Mesenchymal stem cell (in vitro differentiated cells and primary cell): Measurements from ENCODE around the gene DERL3.

Experiments used
- DNase-seq: peaks from one replicate; pipeline ENCODE4 v3.0.0-alpha.2; 2013
- H2AFZ ChIP-seq: one replicate; pipeline ENCODE4 v1.6.1; 2013; ENCODE audit warnings: low read depth, mild to moderate bottlenecking, control low read depth, inconsistent platforms, low read length, moderate library complexity
- H2AK5ac ChIP-seq: 2 replicates; pipeline ENCODE4 v1.6.1; 2013; ENCODE audit warnings: low read length, moderate library complexity, mild to moderate bottlenecking, inconsistent platforms; ENCODE audit not compliant: severe bottlenecking
- H2BK120ac ChIP-seq: one replicate; pipeline ENCODE4 v1.6.1; 2013; ENCODE audit warnings: low read depth, mild to moderate bottlenecking, inconsistent platforms, low read length, moderate library complexity
- H2BK12ac ChIP-seq, 2 experiments: one replicate each; pipeline ENCODE4 v1.6.1; 2013; ENCODE audit warnings: inconsistent platforms in 2 of 2, low read length in 2 of 2, mild to moderate bottlenecking in 2 of 2, moderate library complexity in 2 of 2, control low read depth in 1 of 2
- H2BK15ac ChIP-seq: one replicate; pipeline ENCODE4 v1.6.1; 2013; ENCODE audit warnings: mild to moderate bottlenecking, low read depth, inconsistent platforms; ENCODE audit not compliant: poor library complexity, severe bottlenecking
- H2BK5ac ChIP-seq: 2 replicates; pipeline ENCODE4 v1.6.1; 2013; ENCODE audit warnings: low read depth, mild to moderate bottlenecking, low read length, control low read depth, inconsistent platforms; ENCODE audit not compliant: poor library complexity, severe bottlenecking
- H3K14ac ChIP-seq, 2 experiments: one replicate each; pipeline ENCODE4 v1.6.1; 2013; ENCODE audit warnings: inconsistent platforms in 2 of 2, low read length in 2 of 2, control low read depth in 1 of 2, mild to moderate bottlenecking in 1 of 2, moderate library complexity in 1 of 2
- H3K18ac ChIP-seq, 2 experiments: one replicate each; pipeline ENCODE4 v1.6.1; 2013; ENCODE audit warnings: inconsistent platforms in 2 of 2, low read length in 2 of 2, control low read depth in 1 of 2, low read depth in 1 of 2, mild to moderate bottlenecking in 1 of 2
- H3K23ac ChIP-seq, 2 experiments: one replicate each; pipeline ENCODE4 v1.6.1; 2013; ENCODE audit warnings: inconsistent platforms in 2 of 2, low read length in 2 of 2, mild to moderate bottlenecking in 2 of 2, moderate library complexity in 2 of 2, control low read depth in 1 of 2
- H3K27ac ChIP-seq: 2 replicates; pipeline ENCODE4 v1.5.1; 2013; ENCODE audit warnings: mild to moderate bottlenecking, moderate library complexity, low read length, control low read depth, inconsistent platforms; ENCODE audit not compliant: poor library complexity, severe bottlenecking
- H3K27me3 ChIP-seq, 2 experiments: 2 replicates each; pipeline versions ENCODE4 v1.6.1 to v1.7.0; 2013; ENCODE audit warnings: low read length in 2 of 2, mild to moderate bottlenecking in 2 of 2, moderate library complexity in 2 of 2, control low read depth in 1 of 2, inconsistent platforms in 1 of 2; ENCODE audit not compliant: control insufficient read depth in 1 of 2, insufficient read depth in 1 of 2
- H3K36me3 ChIP-seq, 2 experiments: 2 replicates each; pipeline versions ENCODE4 v1.6.1 to v1.7.0; 2013; ENCODE audit warnings: low read length in 2 of 2, control low read depth in 1 of 2, inconsistent platforms in 1 of 2, low read depth in 1 of 2, mild to moderate bottlenecking in 1 of 2; ENCODE audit not compliant: insufficient read depth in 2 of 2, control insufficient read depth in 1 of 2
- H3K4ac ChIP-seq, 2 experiments: one replicate each; pipeline ENCODE4 v1.6.1; 2013; ENCODE audit warnings: inconsistent platforms in 2 of 2, low read length in 2 of 2, mild to moderate bottlenecking in 2 of 2, moderate library complexity in 2 of 2, control low read depth in 1 of 2, low read depth in 1 of 2
- H3K4me1 ChIP-seq: 2 replicates; pipeline ENCODE4 v1.6.1; 2013; ENCODE audit warnings: low read depth, low read length, control low read depth; ENCODE audit not compliant: control insufficient read depth, insufficient read depth
- H3K4me2 ChIP-seq: 2 replicates; pipeline ENCODE4 v1.6.1; 2013; ENCODE audit warnings: low read length, mild to moderate bottlenecking, inconsistent platforms; ENCODE audit not compliant: poor library complexity, severe bottlenecking
- H3K4me3 ChIP-seq, 2 experiments: 2 replicates each; pipeline versions ENCODE4 v1.5.1 to v1.7.0; 2013; ENCODE audit warnings: low read length in 2 of 2, mild to moderate bottlenecking in 2 of 2, control low read depth in 1 of 2, low read depth in 1 of 2; ENCODE audit not compliant: insufficient read depth in 1 of 2
- H3K79me1 ChIP-seq: replicated peaks from 2 replicates; pipeline ENCODE4 v1.6.1; 2013; ENCODE audit warnings: mild to moderate bottlenecking, control low read depth, low read length, inconsistent platforms; ENCODE audit not compliant: poor library complexity, severe bottlenecking
- H3K9ac ChIP-seq: 2 replicates; pipeline ENCODE4 v1.7.0; 2013; ENCODE audit warnings: mild to moderate bottlenecking, low read length, moderate library complexity
- H3K9me3 ChIP-seq: 2 replicates; pipeline ENCODE4 v1.7.0; 2013; ENCODE audit warnings: mild to moderate bottlenecking, low read length; ENCODE audit not compliant: control insufficient read depth
- H4K8ac ChIP-seq: one replicate; pipeline ENCODE4 v1.6.1; 2013; ENCODE audit warnings: inconsistent platforms, mild to moderate bottlenecking, low read length, moderate library complexity
- H4K91ac ChIP-seq: one replicate; pipeline ENCODE4 v1.6.1; 2013; ENCODE audit warnings: mild to moderate bottlenecking, low read length, inconsistent platforms
- WGBS: methylation state at CpG from one replicate; pipeline ENCODE4 v1.1.7; 2013; ENCODE audit warnings: mixed read lengths; 5-methylcytosine and 5-hydroxymethylcytosine counted together

Gene DERL3

GRCh38 chr22:23859201-23859600 is 20.4 kb upstream of the DERL3 start:
- Histone ChIP-seq H2BK5ac (no peak overlapping the region), H3K9ac (no peak overlapping the region), H2BK120ac (no peak overlapping the region), H2AK5ac (no peak overlapping the region), H3K23ac (no peak overlapping the region), H3K9me3 (no peaks in the 10 kb centered on the region), H2BK12ac (no peak overlapping the region), H3K27ac (no peak overlapping the region), H4K8ac (no peak overlapping the region), H3K27me3 (no peaks in the 10 kb centered on the region), H4K91ac (no peak overlapping the region), H3K4me2 (no peak overlapping the region), H3K4me3 (no peak overlapping the region), H3K79me1 (peaks cover 11% of the 10 kb centered on the region), H3K14ac (no peak overlapping the region), H2BK15ac (no peak overlapping the region), H3K18ac (no peak overlapping the region), H3K36me3 (peaks cover 0 to 23% of the 10 kb centered on the region in 2 experiments), H2AFZ (no peak overlapping the region), H3K4me1 (peaks cover 8% of the 10 kb centered on the region), H3K4ac (no peak overlapping the region)
- DNase-seq: no peak
- 99% methylated on average over 4 of the region's 4 CpGs for WGBS

GRCh38 chr22:23858484-23858815 is 19.6 kb upstream of the DERL3 start:
- no peak overlapping the region for H3K18ac ChIP-seq
- H4K91ac ChIP-seq: no peak overlapping the region
- no peak overlapping the region for H2AFZ ChIP-seq
- no peak overlapping the region for H3K14ac ChIP-seq
- H2BK12ac ChIP-seq: no peak overlapping the region
- 38% methylated on average over 3 of the region's 7 CpGs for WGBS
- peak overlapping the region; percentile 57 to 96 for H3K4me3 ChIP-seq
- peak overlapping the region; percentile 88 for H3K9ac ChIP-seq
- H3K36me3 ChIP-seq: peaks cover 0 to 17% of the 10 kb centered on the region in 2 experiments
- no peak overlapping the region for H3K27ac ChIP-seq
- H3K27me3 ChIP-seq: no peaks in the 10 kb centered on the region
- DNase-seq: no peak
- H3K4ac ChIP-seq: peak overlapping the region in 1 of 2 experiments; percentile 11
- no peak overlapping the region for H3K23ac ChIP-seq
- no peak overlapping the region for H2BK5ac ChIP-seq
- H2AK5ac ChIP-seq: no peak overlapping the region
- peaks cover 8% of the 10 kb centered on the region for H3K4me1 ChIP-seq
- H3K4me2 ChIP-seq: peak overlapping the region; percentile 85
- H3K9me3 ChIP-seq: no peaks in the 10 kb centered on the region
- H2BK15ac ChIP-seq: no peak overlapping the region
- no peak overlapping the region for H2BK120ac ChIP-seq
- H3K79me1 ChIP-seq: peaks cover 8% of the 10 kb centered on the region
- no peak overlapping the region for H4K8ac ChIP-seq

- peak within 1 kb of the TSS; percentile 71 for H2BK5ac ChIP-seq
- H3K4me3 ChIP-seq: peak within 1 kb of the TSS; percentile 57 to 96
- H3K4me1 ChIP-seq: peaks cover 8% of the 10 kb centered on the region
- no peak within 1 kb of the TSS for H2AK5ac ChIP-seq
- peak within 1 kb of the TSS; percentile 91 for H2AFZ ChIP-seq
- H3K79me1 ChIP-seq: peaks cover 8% of the 10 kb centered on the region
- H3K27ac ChIP-seq: peak within 1 kb of the TSS; percentile 81
- no peak within 1 kb of the TSS for H3K23ac ChIP-seq
- peak within 1 kb of the TSS in 1 of 2 experiments; percentile 73 for H3K14ac ChIP-seq
- peaks cover 0 to 11% of the 10 kb centered on the region in 2 experiments for H3K36me3 ChIP-seq
- H2BK12ac ChIP-seq: peak within 1 kb of the TSS in 1 of 2 experiments; percentile 31
- H3K9me3 ChIP-seq: no peaks in the 10 kb centered on the region
- H3K18ac ChIP-seq: peak within 1 kb of the TSS; percentile 58 to 86
- H4K91ac ChIP-seq: peak within 1 kb of the TSS; percentile 87
- WGBS: 1% methylated on average over 60 of the region's 60 CpGs
- peak; percentile 98 for DNase-seq
- peak within 1 kb of the TSS; percentile 88 for H3K9ac ChIP-seq
- H2BK15ac ChIP-seq: no peak within 1 kb of the TSS
- H4K8ac ChIP-seq: peak within 1 kb of the TSS; percentile 89
- peak within 1 kb of the TSS; percentile 78 for H2BK120ac ChIP-seq
- H3K27me3 ChIP-seq: no peaks in the 10 kb centered on the region
- H3K4ac ChIP-seq: peak within 1 kb of the TSS; percentile 48 to 90
- peak within 1 kb of the TSS; percentile 87 for H3K4me2 ChIP-seq
Observed at GRCh38 chr22:23857606-23858483, 19.0 kb upstream of the DERL3 start, which contains the start of gene SLC2A11. TSS of gene SLC2A11 (plus strand) at chr22:23857875. CDS start at chr22:23858000, 125 bp downstream.
